HG03159 (cell line): ENCODE measurements around the gene ATP13A2.

Source experiments
- ATAC-seq: cut with Tn5 transposase; IDR thresholded peaks from one replicate; pipeline ENCODE4 v1.9.1; 2021; ENCODE audit warnings: mild to moderate bottlenecking, moderate library complexity; ENCODE audit not compliant: unreplicated experiment

ATP13A2 gene

DNA sequence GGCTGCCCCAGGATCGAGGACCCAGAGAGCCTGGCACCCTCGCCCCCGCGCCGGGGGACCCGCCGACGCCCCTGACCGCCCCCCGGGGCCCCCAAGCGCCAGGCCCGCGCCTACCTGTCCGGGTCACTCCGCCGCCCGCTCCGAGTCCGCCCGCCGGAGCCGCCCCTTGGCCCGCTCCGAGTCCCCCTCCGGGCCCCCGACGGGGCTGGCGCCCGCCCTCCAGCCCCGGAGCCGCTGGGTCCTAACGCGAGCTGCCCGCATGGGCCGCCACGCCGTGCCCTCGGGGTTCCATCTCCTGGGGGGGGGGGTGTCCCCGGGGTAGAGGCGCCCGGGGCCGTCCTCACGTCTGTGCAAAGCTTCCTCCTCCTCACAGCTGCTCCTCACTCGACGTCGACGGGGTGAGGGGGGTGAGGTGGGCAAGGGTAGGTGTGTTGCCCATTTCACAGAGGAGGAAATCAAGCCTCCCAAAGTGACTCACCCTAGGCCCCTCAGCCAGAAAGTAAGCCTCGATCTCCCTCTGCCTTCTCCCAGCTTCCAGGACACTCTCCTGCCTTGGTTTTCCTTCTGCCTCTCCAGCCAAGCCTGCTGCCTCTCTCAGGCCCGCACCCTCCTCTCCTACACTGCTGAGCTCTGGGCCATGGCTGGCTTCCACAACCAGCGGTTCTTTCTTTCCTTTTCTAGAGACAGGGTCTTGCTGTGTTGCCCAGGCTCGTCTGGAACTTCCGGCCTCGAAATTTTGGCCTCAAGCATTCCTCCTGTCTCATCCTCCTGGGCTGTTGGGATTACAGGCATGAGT is 31.1 kb downstream of the ATP13A2 start, which contains the start of gene MFAP2:
MFAP2 (minus strand) TSS at position 148 of the 796 bp plus-strand sequence. CDS start 2,347 bp downstream, outside the sequence.
- no peak for ATAC-seq

DNA sequence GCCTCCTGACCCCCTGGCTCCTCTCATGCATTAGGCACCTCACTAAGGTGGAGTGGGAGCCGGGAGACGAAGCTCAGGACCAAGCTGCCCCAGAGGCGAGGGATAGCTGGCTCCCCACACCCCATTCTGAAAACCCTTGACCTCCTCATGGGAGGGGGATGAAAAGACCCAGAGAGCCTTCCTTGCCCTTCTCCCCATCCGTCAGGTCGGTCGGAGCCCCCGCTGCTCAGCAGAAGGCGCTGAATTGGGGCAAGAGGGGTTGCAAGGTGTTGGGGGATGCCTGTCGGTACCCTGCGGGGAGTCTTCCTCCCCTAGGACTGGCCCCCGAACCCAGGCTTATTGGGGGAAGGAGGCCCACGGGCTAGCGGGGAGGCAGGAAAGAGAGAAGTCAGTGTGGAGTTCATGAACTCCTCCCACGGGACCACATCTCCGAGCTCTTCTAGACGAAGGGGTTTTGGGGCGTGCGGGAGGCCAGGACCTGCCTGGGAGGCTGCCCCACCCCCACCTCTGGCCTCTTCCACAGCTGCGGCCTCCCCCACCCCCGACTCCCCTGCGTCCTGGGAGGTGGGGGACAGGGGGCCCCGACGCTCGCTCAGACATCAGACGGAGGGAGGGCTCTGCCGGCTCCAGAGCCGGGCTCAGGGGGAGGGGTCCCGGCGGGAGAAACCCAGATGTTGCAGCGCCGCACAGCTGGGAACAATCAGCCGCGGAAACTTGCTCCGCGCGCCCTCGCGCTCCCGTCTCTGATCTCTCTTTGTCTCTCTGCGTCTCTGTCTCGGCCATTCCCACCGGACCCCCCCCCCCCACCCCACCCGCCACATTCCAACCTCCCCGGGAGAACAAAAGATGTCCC is 32.0 kb downstream of the ATP13A2 start:
- ATAC-seq, result no peak

DNA sequence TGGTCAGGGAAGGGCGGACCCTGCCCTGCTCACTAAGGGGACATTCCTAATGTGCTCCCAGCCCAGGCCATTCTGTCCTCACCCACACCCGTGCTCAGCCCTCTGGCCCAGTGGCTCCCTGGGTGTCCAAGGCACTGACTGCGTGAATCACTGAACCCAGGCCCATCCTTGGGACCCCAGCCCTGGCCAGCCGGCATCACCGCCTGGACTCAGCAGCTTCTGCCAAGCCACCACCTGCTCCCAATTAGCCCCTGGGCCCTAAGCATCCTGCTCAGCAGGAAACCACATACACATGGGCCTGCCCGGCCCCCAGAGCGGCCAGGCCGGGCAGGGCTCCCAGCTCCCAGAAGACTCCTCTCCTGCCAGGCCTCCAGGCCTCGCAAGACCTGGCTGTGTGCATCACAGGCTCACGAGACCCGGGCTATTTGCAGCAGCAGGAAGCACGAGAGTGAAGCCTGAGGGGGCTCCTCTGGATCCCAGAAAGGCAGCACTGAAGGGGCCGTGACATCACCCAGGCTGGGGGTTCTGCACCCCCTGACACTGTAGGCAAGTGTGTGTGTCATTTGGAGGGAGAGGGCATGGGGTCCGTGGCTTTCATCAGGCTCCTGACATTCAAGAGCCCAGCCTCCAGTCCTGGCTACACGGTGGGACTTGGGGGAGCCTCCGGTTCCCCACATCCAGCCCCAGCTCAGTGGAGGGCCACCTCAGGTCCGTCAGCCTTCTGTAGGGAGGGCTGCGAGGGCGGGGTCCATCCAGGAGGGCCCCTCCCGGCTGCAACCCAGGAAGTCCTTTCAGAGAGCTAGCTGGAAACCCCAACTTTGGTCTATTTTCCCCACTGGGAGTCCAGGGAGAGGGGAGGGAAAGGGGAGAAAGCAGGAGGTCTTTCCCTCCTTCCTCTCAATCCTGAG is 32.9 kb downstream of the ATP13A2 start:
- no peak for ATAC-seq

DNA sequence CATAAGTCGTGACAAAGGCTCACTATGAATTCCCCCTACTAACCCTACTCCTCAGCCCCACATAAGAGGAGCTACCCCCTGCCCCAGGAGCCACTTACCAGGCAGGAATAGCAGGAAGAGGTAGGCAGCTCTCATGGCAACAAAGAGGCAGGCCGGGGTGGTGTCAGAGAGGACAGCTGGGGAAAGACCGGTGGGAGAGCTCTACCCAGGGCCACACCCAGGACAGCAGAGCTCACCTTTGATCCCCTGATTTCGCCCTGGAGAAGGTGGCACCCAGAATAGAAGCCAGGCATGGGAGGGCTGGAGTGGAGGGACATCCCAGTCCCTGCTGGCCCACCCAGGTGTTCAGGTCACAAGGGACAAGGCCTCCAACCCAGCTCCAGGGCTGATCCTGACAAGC is 33.6 kb downstream of the ATP13A2 start:
- ATAC-seq, result no peak

DNA sequence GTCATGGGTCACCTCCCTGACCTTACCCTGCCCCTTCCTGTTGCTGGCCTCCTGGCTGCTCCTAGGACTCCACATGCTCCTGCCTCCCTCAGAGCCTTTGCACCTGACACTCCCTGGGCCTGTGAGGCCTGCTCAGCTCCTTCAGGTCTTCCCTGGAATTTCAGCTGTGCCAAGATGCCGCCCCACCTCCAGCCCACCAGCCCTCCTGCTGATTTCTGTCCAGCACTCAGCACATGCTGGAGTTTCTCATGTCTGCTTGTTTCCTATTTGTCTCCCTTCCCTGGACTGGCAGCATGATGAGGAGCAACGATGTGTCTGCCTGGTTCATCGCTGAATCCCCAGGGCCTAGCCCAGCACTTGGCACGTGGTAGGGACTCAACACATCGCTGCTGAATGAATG is 34.4 kb downstream of the ATP13A2 start:
- no peak for ATAC-seq

DNA sequence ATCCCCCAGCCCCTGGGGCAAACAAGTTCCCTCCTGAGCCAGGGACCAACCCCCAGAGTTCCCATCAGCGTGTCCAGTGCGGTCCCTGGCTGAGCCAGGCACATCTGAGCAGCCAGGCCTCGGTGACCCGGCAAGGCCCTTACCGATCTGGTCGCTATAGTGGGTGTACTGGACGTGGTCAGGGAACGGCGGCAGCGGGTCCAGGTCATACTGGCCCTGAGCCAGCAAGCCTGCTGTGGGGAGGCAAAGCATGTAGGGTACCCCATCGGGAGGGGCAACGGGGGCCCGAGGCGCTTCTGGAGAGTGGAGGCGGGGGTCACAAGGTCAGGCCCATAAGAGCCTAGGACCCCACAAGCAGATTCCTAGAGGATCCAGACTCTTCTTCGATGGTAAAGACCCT is 34.8 kb downstream of the ATP13A2 start:
- ATAC-seq, result no peak

GRCh38 chr1:16975838-16976237 is 35.9 kb downstream of the ATP13A2 start:
- no peak for ATAC-seq

DNA sequence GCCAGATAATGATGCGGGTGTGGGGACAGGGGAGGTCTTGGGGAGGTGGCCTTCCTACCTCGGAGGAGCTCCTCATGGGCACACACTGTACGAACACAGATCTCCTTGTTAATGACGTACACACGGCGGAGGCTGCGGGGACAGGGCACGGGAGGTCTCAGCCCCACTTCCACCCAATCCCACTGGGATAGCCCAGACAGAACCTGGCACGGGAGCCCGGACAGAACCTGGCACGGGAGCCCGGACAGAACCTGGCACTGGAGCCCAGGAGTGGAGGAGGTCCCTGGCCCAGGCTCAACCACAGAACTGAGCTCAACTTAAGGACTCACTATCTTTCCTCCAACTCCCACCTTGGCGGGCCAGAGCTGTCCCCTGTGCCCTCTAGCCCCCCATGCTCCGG is 36.5 kb downstream of the ATP13A2 start:
- ATAC-seq, result no peak

DNA sequence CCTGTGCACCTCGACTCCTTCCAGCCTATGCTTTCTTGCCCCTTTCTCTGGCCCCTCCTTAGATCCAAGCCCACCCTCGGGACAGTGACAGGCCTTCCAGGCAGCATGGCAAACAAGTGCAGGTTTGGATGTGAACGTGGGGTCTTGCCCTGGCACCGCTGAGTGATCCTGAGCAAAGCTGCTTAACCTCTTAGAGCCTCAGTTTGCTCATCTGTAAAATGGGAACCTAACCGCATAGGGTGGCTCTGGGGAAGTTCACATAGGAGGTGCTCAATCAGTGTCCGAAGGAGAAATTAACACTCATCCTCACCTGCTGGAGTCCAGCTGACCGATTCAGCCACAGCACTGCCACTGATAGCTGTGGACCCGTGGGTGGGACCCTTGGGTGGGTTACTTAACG is 38.5 kb downstream of the ATP13A2 start:
- ATAC-seq, result no peak

DNA sequence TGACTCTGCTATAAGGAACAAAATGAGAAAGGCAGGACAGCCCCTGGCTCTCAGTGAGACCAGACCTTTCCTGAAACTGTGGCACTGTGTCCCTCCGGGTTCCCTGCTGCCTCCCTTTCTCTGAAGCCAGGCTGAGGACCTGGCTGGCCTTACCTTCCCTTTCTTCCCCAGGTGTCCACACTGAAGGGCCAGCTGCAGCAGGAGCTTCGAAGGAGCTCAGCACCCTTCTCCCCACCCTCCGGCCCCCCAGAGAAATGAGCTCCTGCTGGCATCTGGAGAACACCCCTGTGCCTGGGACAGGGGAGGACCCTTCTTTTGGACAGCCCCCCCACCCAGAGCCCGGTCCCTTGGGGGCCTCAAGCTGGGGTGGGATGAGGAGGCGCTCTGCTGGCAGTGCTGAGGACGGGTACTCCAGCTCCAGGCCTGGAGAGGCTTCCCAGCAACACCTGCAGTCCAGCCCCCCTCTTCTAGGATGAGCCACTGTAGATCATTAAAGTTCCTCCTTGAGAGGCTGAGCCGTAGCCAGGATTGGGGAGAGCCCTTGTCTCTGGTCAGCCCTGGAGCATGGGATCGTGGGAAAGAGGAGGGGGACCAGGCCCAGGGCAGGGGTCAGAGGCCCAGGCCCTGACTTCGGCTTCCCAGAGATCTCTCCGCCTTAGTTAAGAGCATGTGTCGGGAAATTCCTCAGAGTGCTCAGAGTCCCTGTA is 39.4 kb downstream of the ATP13A2 start:
- no peak for ATAC-seq

DNA sequence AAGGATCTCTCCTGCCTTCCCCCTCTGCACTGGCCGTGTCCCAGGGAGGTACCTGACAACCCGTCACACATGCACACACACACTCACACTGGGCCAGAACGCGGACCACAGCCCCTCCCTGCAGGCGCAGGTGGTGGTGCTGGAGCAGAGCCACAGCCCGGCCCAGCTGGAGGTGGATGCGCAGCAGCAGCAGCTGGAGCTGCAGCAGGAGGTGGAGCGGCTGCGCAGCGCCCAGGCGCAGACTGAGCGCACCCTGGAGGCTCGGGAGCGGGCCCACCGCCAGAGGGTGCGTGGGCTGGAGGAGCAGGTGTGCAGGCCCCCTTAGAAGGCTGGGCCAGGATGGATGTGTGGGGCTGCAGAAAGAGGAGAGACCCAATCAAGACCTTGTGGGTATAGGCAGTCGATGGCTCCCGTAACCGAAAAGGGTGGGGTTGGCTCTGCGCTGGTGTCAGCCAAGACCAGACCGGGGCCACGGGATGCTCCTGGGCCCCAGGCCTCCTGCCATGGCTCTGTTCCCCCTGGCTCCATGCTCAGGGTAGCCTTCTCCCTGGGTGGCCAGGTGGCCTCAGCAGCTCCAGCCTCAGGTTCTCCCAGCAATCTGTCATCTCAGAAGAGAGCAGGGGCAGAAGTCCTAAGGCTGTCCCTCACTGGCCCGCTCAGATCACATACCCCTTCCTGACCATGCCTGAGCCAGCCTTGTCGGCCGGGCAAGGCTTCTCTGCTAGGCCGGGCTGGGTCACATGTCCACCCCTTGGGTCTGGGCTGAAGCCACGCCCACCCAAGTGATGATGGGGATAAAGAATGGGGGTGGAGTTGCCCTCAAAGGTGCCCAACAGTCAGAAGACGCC is 40.2 kb downstream of the ATP13A2 start:
- ATAC-seq, result no peak

- ATAC-seq, result no peak
Measured at GRCh38 chr1:16970132-16970910, 41.4 kb downstream of the ATP13A2 start.

DNA sequence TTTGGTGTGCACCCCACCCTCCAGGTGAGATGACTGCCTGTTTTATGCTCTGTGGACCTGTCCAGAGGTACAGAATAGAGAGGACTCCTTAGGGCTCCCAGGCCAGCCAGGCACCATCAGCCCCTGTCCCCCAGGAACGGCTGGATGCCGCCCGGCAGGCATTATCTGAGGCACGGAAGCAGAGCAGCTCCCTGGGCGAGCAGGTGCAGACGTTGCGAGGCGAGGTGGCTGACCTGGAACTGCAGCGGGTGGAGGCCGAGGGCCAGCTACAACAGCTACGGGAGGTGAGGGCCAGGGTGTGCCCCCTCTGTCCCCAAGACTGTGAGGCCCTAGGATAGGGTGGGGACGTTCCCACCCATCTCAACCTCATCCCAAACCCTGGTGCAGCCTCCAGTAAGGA is 42.1 kb downstream of the ATP13A2 start:
- ATAC-seq, result no peak

DNA sequence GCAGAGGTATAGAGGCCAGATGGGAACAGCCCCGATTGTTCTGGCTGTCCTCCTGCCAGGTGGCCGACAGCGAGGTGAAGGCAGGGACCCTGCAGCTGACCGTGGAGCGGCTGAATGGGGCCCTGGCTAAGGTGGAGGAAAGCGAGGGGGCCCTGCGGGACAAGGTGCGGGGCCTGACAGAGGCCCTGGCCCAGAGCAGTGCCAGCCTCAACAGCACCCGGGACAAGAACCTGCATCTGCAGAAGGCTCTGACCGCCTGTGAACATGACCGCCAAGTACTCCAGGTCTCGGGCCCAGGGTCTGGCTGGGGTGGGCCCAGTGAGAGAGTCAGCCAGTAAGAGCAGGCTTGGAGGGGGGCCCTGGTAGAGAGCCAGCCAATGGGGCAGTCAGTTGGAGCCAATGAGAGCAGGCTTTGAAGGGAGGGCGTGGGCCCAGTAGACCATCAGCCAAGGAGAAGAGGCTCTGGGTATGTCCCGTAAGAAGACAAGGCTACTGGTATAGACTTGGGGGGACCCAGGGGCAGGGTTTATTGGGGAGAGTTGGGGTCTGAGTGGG is 42.6 kb downstream of the ATP13A2 start:
- no peak for ATAC-seq

- ATAC-seq, result no peak
Measured at GRCh38 chr1:16968372-16968771, 43.4 kb downstream of the ATP13A2 start.

DNA sequence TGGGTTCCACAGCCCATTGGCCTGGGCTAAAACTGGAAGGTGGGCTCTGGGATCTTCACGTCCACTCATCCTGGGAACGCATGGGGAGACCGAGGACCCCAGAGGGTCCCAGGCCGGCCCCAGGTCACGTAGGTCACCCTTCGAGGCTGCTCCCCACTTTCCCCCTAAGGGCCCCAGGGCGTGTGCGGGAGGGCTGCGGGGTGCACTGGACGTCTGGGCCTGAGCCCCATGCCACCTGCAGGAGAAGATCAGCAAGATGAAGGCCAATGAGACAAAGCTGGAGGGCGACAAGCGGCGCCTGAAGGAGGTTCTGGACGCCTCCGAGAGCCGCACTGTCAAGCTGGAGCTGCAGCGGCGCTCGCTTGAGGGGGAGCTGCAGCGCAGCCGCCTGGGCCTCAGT is 43.8 kb downstream of the ATP13A2 start:
- no peak for ATAC-seq

GRCh38 chr1:16967095-16967575 is 44.6 kb downstream of the ATP13A2 start:
- ATAC-seq, result no peak

DNA sequence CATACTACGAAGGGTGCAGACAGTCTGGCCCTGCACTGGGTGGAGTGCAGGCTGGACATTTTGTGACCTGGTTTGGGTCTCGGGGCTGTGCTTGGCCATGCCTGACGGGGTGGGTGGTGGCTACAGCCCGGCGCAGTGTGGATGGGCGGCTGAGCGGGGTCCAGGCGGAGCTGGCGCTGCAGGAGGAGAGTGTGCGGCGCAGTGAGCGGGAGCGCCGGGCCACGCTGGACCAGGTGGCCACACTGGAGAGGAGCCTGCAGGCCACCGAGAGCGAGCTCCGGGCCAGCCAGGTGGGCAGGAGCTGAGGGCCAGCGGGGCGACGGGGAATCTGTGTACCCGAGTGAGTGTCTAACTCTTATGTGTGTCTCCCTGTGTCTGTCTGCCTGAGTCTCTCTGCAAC is 45.4 kb downstream of the ATP13A2 start:
- no peak for ATAC-seq
